Measurements from ENCODE around the gene OR2K2. TPM values are rescaled to one million over a fixed set of nuclear protein-coding genes. Genes with fewer than 3 reads are reported as not detected.
"Not testable (repeated sequence)": the region's sequence is repeated elsewhere in the genome, so short reads cannot be mapped to it uniquely, and the experiment has no call there.

OR2K2 gene
- total RNA-seq, 4 donors from 2014 or later, result 0.25 TPM; not detected in 3

DNA sequence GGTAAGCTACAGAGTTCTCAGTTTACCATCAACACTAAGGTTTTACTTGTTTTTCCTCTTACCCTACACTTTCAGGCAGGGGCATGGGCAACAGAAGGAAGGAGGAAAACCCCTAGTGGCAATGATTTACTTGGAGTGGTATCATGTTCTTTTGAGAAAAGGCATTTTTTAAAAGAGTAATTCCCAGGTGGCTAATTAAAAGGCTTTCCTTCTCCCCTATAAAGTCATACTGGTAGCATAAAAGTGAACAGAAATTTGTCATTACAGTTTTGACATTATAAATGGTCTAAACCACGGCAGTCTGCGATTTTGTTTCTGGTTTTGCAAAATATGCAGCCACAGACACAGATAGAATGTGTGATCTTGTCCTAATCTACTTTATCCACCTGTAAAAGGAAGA lies 30.9 kb upstream of the OR2K2 start:
- no peak for DNase-seq (ENCODE audit: low spot score in 2 of 2)
- no peak overlapping the region for H3K4me3 ChIP-seq (ENCODE audit: low read depth, poor library complexity, severe bottlenecking)
- TF ChIP-seq POLR2A (IDR thresholded peaks at IDR 0.05), result no peak
- TF ChIP-seq, protein P1, sequence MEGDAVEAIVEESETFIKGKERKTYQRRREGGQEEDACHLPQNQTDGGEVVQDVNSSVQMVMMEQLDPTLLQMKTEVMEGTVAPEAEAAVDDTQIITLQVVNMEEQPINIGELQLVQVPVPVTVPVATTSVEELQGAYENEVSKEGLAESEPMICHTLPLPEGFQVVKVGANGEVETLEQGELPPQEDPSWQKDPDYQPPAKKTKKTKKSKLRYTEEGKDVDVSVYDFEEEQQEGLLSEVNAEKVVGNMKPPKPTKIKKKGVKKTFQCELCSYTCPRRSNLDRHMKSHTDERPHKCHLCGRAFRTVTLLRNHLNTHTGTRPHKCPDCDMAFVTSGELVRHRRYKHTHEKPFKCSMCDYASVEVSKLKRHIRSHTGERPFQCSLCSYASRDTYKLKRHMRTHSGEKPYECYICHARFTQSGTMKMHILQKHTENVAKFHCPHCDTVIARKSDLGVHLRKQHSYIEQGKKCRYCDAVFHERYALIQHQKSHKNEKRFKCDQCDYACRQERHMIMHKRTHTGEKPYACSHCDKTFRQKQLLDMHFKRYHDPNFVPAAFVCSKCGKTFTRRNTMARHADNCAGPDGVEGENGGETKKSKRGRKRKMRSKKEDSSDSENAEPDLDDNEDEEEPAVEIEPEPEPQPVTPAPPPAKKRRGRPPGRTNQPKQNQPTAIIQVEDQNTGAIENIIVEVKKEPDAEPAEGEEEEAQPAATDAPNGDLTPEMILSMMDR (IDR thresholded peaks at IDR 0.05), result no peak
- intact Hi-C loops (cut with DNase I; ENCODE audit: low total_unique reads), result no loop called here
- WGBS, 2 donors, result 87 to 94% methylated on average over 2 of the region's 2 CpGs

DNA sequence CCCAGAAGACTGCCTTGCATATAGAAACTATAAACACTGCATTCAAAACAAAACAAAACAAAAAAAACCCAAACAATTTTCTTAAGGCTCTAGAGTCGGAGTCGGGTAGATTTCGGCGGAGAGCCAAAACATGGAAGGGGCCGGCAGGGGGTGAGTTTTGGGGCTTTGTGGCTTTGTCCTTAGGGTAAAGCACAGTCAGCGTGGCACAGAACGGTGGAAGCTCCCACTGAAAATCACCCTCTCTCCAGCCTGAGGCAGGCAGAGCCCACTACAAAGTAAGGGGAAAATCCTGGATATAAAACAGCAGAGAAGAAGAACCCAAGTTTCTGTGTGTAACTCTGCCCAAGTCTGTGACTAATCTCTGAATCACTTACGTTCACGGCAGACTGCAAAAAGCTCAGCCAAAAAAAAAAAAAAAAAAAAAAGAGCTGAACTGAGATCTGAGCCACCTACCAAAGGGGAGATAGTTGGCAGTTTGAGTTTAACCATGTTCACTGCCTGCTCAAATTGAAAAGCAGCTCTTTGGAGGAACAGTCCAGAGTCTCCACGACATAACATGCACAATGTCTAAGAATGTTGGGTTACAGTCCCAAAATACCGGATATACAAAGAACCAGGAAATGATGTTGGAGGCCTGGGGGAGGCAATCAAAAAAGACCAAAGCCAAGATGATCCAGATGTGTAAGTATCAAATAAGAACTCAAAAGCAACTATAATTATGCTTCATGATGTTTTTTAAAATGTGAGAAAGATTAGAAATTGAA lies 26.6 kb upstream of the OR2K2 start:
- TF ChIP-seq, protein P1 (IDR thresholded peaks at IDR 0.05), result no peak
- TF ChIP-seq POLR2A (IDR thresholded peaks at IDR 0.05), result no peak
- WGBS, 2 donors, result 13 to 17% methylated on average over 11 of the region's 11 CpGs
- intact Hi-C loops (cut with DNase I; ENCODE audit: low total_unique reads), result no loop called here
- peak in 1 of 2 donors; percentile 18 for DNase-seq (ENCODE audit: low spot score in 2 of 2)
- H3K4me3 ChIP-seq (ENCODE audit: low read depth, poor library complexity, severe bottlenecking), result no peak overlapping the region

DNA sequence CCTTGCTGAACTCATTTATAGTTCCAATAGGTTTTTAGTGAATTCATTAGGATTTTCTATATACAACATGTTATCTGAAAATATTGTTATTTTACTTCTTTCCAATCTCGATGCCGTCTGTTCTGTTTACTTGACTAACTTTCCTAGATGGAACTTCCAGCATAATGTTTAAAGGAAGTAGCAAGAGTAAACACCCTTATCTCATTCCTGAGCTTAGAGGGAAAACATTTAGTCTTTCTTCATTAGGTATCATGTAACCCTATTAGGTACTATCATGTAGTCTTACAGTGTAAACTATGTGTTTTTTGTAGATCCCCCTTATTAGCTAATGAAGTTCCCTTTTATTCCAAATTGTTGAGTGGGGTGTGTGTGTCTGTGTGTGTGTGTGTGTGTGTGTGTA lies 22.5 kb upstream of the OR2K2 start:
- H3K4me3 ChIP-seq (ENCODE audit: low read depth, poor library complexity, severe bottlenecking), result no peak overlapping the region
- DNase-seq (ENCODE audit: low spot score in 2 of 2), result no peak
- 91 to 95% methylated on average over 2 of the region's 2 CpGs for WGBS, 2 donors
- no peak for TF ChIP-seq POLR2A (IDR thresholded peaks at IDR 0.05)
- TF ChIP-seq, protein P1 (IDR thresholded peaks at IDR 0.05), result no peak
- intact Hi-C loops (cut with DNase I; ENCODE audit: low total_unique reads), result no loop called here

DNA sequence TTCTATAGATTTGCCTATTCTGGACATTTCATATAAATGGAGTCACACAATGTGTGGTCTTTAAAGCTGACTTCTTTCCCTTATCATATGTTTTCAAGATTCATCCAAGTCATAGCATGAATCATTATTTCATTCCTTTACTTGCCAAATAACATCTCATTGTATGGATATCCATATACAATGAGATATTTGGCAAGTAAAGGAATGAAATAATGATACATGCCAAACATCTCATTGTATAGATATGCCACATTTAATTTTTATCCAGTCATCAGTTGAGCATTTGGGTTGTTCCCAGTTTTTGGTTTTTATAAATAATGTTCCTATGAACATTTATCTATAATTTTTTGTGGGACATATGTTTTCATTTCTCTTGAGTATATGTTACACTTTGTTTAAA lies 20.5 kb upstream of the OR2K2 start:
- no peak for TF ChIP-seq POLR2A (IDR thresholded peaks at IDR 0.05)
- TF ChIP-seq, protein P1 (IDR thresholded peaks at IDR 0.05), result no peak
- no peak overlapping the region for H3K4me3 ChIP-seq (ENCODE audit: low read depth, poor library complexity, severe bottlenecking)
- DNase-seq (ENCODE audit: low spot score in 2 of 2), result no peak
- intact Hi-C loops (cut with DNase I; ENCODE audit: low total_unique reads), result no loop called here

DNA sequence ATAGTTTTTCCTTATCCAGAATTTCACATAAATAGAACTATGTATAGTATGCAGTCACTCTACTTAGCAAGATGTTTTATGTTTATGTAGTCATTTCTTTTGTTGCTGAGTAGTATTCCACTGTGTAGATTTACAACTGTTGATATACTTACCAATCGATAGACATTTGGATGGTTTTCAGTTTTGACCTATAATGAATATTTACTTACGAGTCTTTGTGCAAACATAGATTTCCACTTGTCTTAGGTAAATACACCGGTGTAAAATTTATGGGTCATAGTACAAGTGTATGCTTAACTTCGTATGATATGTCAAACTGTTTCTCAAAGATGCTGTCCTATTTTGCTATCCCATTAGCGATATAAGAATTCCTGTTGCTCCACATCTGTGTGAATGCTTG lies 19.7 kb upstream of the OR2K2 start:
- WGBS, 2 donors, result 80 to 82% methylated on average over 5 of the region's 5 CpGs
- no peak overlapping the region for H3K4me3 ChIP-seq (ENCODE audit: low read depth, poor library complexity, severe bottlenecking)
- TF ChIP-seq, protein P1 (IDR thresholded peaks at IDR 0.05), result no peak
- no peak for TF ChIP-seq POLR2A (IDR thresholded peaks at IDR 0.05)
- intact Hi-C loops (cut with DNase I; ENCODE audit: low total_unique reads), result no loop called here
- DNase-seq (ENCODE audit: low spot score in 2 of 2), result no peak

DNA sequence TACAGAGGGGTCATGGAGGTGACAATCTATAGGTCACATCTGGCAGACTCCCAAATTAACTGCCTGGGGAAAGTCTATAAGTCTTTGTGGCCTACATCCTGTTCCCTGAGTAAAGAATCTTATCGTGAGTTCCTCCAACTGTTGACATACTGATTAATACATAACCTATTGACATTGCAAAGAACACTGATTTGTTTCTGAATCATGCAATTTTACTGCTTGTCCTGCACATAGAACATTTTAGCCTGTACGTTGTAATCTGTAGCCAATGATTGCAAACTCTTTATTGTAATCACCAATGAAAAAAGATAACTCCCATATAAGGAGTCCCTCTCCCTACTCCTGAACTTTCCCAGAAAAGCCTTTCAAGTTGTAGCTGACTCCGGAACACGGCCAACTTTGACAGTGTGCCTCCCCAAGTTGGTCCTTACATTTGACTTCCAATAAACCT lies 18.8 kb upstream of the OR2K2 start:
- H3K4me3 ChIP-seq (ENCODE audit: low read depth, poor library complexity, severe bottlenecking), result no peak overlapping the region
- intact Hi-C loops (cut with DNase I; ENCODE audit: low total_unique reads), result no loop called here
- DNase-seq (ENCODE audit: low spot score in 2 of 2), result no peak
- no peak for TF ChIP-seq POLR2A (IDR thresholded peaks at IDR 0.05)
- TF ChIP-seq, protein P1 (IDR thresholded peaks at IDR 0.05), result no peak
- WGBS, 2 donors, result 51 to 62% methylated on average over 4 of the region's 4 CpGs

DNA sequence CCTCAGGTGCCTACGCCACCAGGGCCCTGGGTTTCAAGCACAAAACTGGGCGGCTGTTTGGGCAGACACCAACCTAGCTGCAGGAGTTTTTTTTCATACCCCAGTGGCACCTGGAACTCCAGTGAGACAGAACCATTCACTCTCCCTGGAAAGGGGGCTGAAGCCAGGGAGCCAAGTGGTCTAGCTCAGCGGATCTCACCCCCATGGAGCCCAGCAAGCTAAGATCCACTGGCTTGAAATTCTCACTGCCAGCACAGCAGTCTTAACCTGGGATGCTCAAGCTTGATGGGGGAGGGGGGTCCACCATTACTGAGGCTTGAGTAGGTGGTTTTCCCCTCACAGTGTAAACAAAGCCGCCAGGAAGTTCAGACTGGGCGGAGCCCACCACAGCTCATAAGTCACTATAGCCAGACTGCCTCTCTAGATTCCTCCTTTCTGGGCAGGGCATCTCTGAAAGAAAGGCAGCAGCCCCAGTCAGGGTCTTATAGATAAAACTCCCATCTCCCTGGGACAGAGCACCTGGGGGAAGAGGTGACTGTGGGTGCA lies 4.4 kb upstream of the OR2K2 start:
- H3K4me3 ChIP-seq (ENCODE audit: low read depth, poor library complexity, severe bottlenecking); DNase-seq (ENCODE audit: low spot score in 2 of 2); intact Hi-C loops (cut with DNase I; ENCODE audit: low total_unique reads): not testable (repeated sequence)
- WGBS, 2 donors, result 82 to 85% methylated on average over 4 to 5 of the region's 5 CpGs

All from lower leg skin (tissue), 4 donors.